Stimulated activated CD4-positive, alpha-beta T cell treated with anti-CD3 and anti-CD28 coated beads, Interleukin-15, amount 100 ng/mL, for 48 hours (primary cell): ENCODE data around the gene CENPB.

Source experiments
- DNase-seq, 2 donors: peaks; one replicate each; pipeline ENCODE4 v3.0.0-alpha.2; 2020; ENCODE audit warnings: low read depth in 2 of 2

The CENPB gene

GRCh38 chr20:3766422-3767109, 20.0 kb downstream of the CENPB start:
- no peak for DNase-seq

DNA sequence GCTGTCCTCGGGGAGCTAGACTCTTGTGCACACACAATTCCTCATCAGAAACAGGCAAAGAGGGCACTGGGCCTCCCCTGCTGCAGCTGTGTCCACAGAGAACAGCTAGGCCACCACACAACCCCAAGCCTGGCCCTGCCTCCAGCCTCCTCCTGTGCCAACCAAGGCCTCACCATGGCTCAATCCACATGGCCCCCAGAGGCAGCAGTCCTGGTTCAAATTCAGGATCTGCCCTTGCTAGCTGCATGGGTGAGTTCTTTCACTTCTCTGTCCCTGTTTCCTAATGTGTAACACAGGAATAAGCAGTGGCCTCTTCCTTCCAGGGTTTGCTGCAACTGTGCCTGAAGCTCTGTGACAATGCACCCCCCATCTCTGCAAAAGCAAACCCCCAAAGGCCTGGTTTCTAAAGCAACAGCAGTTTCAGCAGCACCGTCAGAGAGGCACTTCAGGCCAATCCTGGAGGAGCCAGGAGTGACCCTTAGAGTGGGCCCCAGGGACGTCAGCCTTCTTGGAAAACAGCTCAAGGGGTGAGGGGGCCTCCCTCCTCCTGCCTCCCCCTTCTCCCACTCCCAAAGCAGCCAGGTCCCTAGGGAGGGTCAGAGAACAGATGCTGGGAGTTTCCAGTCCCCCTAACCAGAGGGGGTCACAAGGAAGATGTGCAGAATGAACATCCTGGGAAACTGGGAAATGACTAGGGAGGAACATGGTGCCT, 21.2 kb downstream of the CENPB start:
- DNase-seq: no peak

GRCh38 chr20:3764659-3765058, 21.9 kb downstream of the CENPB start:
- no peak for DNase-seq

- DNase-seq: no peak
These were observed 22.6 kb downstream of the CENPB start for GRCh38 chr20:3763671-3764601.

DNA sequence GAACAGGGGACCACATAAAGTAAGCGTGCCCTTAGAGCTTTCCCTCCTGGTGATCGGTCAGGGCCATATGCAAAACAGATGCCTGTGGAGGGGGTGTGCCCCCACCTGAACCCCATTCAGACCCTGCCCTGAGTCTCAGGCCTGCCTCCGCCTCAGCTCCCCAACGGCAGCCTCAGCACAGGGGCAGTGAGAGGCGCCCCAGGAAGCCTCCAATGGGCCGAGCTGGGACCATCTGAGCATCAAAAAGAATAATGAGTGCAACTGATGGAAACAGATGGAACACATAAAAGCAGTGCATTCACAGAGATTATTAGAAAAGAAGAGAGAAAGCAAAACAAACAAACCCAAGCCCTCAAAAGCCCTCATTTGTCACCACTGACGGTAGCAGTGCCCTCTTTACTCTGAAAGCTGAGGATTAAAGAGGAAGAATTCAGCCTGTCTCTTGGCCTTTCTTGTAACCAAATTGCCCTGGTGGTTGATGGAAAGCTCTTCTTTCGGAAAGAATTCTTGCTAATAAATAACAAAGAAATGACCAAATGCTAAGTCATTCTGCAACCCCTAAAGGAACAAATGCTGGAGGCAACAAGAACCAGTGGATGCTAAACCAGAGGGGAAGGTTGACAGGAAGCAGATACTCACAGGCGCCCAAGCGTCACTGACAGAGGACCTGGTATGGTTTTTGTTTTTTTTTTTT, 25.7 kb downstream of the CENPB start:
- no peak for DNase-seq

GRCh38 chr20:3759884-3760283, 26.7 kb downstream of the CENPB start:
- DNase-seq: no peak

DNA sequence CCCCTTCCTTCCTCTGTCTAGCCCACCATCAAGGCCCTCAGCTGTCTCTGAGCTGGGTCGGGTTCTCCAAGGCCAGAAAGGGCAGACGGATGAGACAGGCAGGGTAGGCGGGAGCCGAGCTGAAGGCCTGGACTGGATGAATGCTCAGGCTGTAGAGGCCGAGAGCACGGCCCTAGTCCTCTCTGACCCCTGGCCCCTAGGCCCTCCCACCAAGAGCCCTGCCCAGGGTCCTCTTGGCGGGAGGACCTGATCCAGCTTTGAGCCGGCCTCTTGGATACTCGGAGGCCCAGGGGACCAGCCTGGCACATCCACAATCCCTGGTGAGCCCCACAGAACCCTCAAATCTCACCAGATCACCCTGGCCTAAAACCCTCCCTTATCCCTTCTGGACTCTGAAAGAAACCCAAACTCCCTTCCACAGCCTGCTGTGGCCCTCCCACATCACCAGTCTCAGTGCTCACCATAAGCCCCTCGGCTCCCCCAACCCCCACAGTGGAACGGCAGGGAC, 27.2 kb downstream of the CENPB start:
- no peak for DNase-seq

DNA sequence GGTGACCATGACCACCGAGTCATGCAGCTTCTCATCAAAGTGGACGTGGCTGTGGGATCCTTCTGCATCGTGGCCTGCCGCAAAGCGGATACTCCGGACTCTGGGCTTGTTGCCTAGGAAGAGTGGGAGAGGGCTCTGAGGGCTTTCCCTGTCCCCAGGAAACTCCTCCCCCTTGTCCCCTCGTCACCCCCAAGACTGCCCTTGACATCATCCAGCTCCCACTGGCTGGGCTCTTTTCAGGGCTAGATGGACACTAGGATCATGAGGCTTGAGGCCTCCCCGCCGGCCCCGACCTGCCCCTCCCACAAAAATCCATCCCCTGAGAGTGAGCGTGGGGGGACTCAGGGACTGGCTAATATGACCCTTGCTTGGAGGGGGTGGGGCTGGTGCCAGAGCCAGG, 28.0 kb downstream of the CENPB start:
- DNase-seq: no peak

DNA sequence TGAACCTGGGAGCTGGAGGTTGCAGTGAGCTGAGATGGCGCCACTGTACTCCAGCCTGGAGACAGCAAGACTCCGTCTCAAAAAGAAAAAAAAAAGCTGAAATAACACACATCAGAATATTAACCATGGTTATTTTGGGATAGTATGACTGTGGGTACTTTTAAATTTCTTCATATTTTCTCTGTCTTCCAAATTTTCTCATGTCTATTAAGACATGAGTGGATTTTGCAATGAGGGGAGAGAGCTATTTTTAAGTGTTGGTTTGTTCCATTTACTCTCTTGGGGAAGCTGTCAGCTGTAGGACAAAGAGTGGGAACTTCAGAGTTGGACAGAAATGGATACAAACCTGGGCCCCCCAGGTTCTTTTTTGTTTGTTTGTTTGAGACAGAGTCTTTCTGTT, 29.3 kb downstream of the CENPB start:
- no peak for DNase-seq

DNA sequence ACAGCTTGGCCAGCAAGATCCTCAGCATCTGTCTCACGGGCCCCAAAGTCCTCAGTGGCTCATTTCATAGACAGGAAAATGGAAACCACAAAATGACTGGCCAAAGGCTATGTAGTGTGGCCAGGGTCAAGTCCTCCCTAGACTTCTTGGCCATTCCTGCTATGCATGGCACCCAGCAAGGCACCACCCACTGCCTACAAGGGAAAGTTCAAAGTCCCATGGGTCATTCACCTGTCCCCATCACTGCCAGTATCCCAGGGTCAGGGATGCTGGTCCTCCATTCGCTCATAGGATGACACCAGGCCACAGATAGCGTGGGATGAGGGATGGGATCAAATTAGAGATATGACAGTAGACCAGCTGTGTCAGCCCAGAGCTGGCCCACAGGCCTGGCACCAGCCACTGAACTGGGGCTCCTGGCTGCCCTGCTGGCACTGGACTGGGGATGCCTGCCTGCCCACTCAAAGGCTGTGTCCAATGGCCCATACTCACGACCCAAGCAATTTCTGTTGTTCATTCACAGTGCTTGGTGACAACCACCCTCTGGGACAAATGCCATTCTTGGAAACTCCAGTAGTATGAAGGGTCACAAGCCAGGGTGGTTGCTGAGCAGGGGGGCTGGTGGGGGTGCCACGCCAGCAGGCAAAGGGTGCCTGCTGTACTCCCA, 30.6 kb downstream of the CENPB start:
- no peak for DNase-seq

DNA sequence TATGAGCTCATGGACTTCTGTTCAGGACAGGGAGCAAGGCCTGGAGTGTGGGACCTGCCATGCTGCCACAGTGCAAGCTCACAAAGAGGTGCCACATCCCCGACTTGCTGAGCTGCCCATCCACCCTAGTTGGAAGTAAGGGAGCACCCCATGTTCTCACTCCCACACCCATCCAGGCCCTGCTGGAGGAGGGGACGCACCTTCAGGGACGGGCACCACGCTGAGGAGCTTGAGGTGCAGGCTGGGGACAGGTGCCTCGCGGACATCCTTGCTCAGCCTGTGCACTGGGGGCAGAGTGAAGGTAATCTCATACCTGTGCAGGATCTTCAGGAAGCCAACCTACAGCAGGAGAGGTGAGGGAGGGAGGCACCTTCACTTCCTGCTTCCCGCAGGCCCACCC, 31.3 kb downstream of the CENPB start:
- DNase-seq: no peak

DNA sequence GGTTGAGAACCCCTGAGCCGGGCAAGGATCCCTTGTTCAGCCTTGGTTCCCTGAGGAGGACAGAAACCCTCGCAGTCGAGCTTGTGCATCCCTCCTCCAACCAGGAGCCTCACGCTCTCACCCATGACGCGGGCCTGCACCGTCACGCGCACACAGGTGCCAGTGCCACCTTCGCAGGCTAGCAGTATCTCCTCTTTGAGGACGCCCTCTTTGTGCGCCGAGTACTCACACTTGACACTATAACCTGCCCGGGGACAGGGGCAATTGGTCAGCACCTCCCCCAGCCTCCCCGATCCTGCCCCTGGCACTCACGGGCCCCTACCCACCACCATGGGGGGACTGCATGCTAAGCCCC, 32.3 kb downstream of the CENPB start:
- no peak for DNase-seq

GRCh38 chr20:3753501-3754275, 32.9 kb downstream of the CENPB start:
- DNase-seq: no peak

DNA sequence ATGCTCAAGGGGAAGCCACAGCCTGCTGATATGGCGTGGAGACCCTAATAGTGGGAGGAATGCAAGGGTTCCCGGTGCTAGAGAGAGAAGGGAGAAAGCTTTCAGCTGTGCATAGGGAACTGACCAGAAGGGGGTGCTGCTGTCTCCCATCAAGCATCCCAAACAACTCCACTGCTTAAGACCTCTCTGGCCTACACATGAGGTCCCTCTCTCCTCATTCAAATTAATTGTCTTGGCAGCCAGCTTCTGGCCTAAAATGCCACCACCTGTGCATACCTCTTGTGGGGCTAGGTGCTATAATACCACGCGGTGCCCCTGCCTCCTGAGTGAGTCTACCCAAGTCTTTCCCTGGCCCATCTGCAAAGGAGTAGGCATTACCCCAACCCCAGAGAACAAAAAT, 33.4 kb downstream of the CENPB start:
- peak in 1 of 2 donors; percentile 50 for DNase-seq

DNA sequence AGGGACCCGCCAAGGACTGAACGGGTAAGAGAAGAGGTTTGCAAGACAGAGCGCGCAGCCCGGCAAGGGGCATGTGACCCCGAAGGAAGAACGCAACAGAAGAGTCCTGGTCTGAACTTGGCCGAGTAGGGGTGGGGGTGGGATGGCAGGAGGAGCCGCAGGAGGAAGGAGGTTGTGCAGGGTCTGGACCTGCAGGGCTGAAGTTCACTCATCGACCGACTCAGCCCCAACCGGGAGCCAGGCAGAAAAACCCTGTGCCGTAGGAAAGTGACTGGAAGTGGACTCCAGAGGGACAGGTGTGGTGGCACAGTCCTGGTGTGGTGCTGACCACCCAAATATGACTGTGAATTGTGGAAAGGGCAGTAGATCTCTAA, 34.2 kb downstream of the CENPB start:
- DNase-seq: no peak

DNA sequence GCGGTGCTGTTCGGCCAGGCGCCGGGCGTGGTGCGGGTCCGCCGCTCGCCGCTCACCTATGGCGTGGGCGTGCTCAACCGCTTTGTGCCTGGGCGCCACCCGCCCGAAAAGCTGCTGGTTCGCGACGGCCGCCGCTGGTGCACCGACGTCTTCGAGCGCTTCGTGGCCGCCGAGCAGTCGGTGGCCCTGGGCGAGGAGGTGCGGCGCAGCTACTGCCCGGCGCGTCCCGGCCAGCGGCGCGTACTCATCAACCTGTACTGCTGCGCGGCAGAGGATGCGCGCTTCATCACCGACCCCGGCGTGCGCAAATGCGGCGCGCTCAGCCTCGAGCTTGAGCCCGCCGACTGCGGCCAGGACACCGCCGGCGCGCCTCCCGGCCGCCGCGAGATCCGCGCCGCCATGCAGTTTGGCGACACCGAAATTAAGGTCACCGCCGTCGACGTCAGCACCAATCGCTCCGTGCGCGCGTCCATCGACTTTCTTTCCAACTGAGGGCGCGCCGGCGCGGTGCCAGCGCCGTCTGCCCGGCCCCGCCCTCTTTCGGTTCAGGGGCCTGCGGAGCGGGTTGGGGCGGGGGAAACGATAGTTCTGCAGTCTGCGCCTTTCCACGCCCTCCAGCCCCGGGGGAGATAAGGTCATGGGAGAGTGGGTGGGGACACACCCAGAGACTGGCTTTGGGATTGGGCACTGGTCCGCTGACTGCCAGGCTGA, 34.7 kb downstream of the CENPB start:
- peak; percentile 31 to 36 for DNase-seq

DNA sequence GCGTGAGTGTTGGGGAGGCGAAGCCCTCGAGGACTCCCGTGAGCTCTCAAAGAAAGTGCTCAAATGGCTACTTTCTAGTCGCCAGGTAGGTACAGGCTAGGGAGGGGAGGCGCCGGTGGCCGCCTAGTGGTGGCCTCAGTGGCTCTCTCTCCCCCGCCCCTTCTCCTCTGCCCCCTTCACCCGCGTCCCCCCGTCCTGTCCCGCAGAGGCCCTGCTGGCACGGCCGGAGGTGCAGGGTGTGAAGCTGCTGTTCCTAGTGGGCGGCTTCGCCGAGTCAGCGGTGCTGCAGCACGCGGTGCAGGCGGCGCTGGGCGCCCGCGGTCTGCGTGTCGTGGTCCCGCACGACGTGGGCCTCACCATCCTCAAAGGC, 35.2 kb downstream of the CENPB start:
- DNase-seq: no peak

DNA sequence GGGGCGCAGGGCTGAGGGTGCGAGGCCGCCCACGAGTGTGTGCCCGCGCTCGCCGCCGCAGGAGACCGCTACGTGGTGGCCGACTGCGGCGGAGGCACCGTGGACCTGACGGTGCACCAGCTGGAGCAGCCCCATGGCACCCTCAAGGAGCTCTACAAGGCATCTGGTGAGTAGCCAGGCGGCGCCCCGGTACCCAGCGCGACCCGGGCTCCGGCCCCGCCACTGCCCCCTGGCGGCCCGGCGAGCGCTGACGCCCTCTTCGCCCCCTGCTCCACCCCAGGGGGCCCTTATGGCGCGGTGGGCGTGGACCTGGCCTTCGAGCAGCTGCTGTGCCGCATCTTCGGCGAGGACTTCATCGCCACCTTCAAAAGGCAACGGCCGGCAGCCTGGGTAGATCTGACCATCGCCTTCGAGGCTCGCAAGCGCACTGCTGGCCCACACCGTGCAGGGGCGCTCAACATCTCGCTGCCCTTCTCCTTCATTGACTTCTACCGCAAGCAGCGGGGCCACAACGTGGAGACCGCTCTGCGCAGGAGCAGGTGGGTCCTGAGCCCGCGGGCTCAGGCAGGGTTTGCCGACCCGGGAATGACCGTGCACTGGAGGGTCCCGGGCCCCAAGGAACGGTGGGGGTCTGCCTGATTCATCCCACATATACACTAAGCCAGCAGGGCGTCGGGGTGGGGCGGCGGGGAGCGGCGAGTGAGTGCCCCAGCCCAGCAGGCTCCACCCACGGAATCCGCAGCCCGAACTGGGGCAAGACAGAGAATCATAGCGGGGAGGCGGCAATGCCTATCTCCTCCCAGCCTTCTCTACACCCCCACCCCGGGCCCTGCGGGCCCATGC, 36.6 kb downstream of the CENPB start:
- no peak for DNase-seq

DNA sequence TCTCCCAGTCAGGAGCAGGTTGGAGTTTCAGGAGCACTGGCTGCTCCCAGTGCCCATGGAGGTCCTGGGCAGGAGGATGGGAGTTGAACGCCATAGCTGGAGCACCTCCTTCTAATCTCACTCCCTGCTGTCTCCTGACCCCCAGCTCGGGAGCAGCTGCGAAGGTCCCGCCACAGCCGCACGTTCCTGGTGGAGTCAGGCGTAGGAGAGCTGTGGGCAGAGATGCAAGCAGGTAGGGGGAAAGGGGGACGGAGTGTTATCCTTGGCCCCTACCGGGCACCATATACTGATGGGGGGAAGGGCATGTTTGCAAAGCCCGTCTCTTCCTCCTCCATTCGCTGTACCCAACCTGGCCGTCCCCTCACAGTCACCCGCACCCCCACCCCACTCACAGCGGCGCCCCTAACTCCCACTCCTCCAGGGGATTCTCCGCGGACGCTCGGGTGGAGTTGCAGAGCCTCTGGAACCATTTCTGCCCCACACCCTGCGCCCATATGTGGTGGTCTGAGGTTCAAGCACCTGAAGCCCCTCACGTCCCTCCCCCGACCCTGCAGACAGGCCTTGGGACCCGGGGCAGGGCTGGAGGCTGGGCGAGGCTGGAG, 37.4 kb downstream of the CENPB start:
- DNase-seq: no peak
